IgD-negative memory B cell (primary cell): ENCODE results near the gene C16orf95. TPM values are rescaled to one million over a fixed set of nuclear protein-coding genes. Genes with fewer than 3 reads are reported as not detected.
"Not testable (repeated sequence)": the region's sequence is repeated elsewhere in the genome, so short reads cannot be mapped to it uniquely, and the experiment has no call there.

Experiments used
- H3K27ac Mint-ChIP-seq, 3 donors: one replicate each; pipeline ENCODE4 v1.8.0; 2020 to 2022; ENCODE audit warnings: mild to moderate bottlenecking in 3 of 3, mixed read lengths in 3 of 3, moderate library complexity in 1 of 3
- H3K27me3 Mint-ChIP-seq: one replicate; pipeline ENCODE4 v1.8.0; 2021; ENCODE audit warnings: mixed read lengths
- H3K36me3 Mint-ChIP-seq: one replicate; pipeline ENCODE4 v1.8.0; 2020; ENCODE audit warnings: mild to moderate bottlenecking, mixed read lengths
- H3K4me1 Mint-ChIP-seq, 3 donors: one replicate each; pipeline ENCODE4 v1.8.0; 2020 to 2022; ENCODE audit warnings: mixed read lengths in 3 of 3, mild to moderate bottlenecking in 1 of 3
- H3K4me3 Mint-ChIP-seq, 4 donors: one replicate each; pipeline ENCODE4 v1.8.0; 2020 to 2022; ENCODE audit warnings: mild to moderate bottlenecking in 4 of 4, mixed read lengths in 4 of 4, moderate library complexity in 3 of 4
- H3K9me3 Mint-ChIP-seq, 3 donors: one replicate each; pipeline ENCODE4 v1.8.0; 2020 to 2021; ENCODE audit warnings: mixed read lengths in 3 of 3, mild to moderate bottlenecking in 1 of 3
- polyA plus RNA-seq: library from polyadenylated mRNA; unstranded; fragments of 300-500 nt; fragmentation: Illumina TruSeq; gene quantifications from one replicate; pipeline ENCODE4 v1.2.3, GENCODE V29; 2021

The C16orf95 gene
- polyA plus RNA-seq, 1 donor from 2014 or later, result 1.0 TPM

DNA sequence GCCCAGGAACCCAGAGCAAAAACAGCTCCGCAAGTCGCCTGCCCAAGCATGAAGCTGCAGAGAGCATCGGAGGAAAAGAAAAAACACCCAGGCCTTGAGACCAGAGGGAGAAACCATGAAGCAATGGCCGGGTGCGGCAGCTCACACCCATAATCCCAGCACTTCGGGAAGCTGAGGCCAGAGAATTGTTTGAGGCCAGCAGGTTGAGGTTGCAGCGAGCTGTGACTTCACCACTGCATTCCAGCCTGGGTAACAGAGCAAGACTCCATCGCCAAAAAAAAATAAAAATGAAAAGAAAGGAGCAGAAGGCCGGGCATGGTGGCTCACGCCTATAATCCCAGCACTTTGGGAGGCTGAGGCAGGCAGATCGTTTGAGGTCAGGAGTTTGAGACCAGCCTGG, 40.3 kb downstream of the C16orf95 start:
- peaks cover 3% of the 10 kb centered on the region for H3K36me3 Mint-ChIP-seq
- H3K27ac Mint-ChIP-seq, result no peak overlapping the region
- H3K27me3 Mint-ChIP-seq, result peaks cover 2% of the 10 kb centered on the region
- H3K9me3 Mint-ChIP-seq, result no peaks in the 10 kb centered on the region
- peaks cover 0 to 7% (median 2%) of the 10 kb centered on the region in 3 donors for H3K4me1 Mint-ChIP-seq
- H3K4me3 Mint-ChIP-seq, result no peak overlapping the region

DNA sequence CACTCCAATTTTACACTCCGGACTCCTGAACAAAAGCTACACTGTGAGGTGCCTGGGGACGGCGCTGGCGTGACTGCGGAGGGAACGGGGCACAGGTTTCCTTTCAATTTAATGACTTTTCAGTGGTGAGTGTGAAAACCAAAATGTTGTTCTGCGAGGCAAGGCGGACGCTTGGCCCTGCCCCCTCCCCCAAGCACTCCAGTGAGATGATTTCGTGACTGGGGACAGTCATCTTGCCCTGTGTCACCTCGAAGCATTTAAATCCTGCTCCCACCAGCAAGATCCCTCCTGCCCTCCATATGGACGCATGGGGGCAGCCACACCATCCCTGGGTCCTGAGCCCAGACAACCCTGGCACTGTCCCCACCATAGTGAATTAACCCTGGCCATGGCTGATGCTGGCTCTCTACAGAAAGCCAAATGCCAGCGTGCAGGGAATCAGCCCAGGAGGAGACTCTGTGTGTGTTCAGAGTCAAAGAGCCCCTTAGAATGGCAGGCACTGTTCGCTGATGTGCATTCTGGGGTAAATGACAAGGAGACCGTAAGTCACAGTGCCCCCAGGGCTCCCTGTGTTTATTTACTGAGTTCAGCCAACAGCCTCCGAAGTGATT, 41.0 kb downstream of the C16orf95 start:
- Mint-ChIP-seq H3K9me3 (no peaks in the 10 kb centered on the region), H3K27ac (no peak overlapping the region), H3K27me3 (peaks cover 2% of the 10 kb centered on the region), H3K4me1 (peaks cover 0 to 7% (median 2%) of the 10 kb centered on the region in 3 donors), H3K36me3 (peaks cover 3% of the 10 kb centered on the region), H3K4me3 (no peak overlapping the region)

DNA sequence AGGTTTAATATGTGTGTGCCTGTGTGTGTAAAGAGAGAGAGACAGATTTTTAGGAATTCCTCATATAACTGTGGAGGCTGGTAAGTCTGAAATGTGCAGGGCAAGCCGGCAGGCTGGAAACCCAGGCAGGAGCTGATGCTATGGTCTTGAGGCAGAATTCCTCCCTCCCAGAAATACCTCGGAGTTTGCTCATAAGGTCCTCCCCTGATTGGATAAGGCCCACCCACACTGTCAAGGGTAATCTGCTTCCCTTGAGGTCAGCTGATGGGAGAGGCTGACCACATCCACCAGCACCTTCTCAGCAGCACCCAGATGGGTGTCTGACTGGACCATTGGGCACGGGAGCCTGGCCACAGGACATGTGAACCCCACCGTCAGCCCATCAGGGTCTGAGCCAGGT, 42.4 kb downstream of the C16orf95 start:
- H3K4me3 Mint-ChIP-seq, result no peak overlapping the region
- H3K27me3 Mint-ChIP-seq, result peaks cover 5% of the 10 kb centered on the region
- no peaks in the 10 kb centered on the region for H3K9me3 Mint-ChIP-seq
- peaks cover 2% of the 10 kb centered on the region for H3K36me3 Mint-ChIP-seq
- peaks cover 0 to 7% (median 2%) of the 10 kb centered on the region in 3 donors for H3K4me1 Mint-ChIP-seq
- no peak overlapping the region for H3K27ac Mint-ChIP-seq

DNA sequence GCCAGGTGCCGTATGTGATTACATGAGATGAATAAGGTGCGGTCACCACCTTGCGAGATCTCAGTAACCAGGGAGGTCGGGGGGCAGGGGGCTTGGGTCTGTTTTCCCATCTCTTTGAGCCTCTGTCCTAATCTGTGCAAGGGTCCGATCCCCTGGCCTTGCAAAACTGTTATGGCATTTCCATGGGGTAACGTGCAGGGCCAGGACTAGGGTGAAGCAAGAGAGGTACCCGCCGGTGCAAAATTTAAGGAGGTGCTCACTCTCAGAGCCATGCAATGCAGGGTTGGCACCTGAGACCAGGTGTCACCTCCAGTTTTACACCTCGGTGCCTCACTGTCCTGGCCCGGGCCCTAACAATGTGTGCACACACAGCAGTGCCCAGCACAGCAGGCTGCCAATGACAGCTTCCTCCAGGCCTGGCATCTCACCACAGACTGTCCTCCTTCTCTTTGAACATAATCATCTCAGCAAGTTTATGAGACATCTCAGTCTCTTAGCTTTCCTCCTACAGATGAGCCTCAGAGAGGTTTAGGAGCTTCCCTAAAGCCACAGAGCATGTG, 43.6 kb downstream of the C16orf95 start:
- Mint-ChIP-seq H3K9me3 (peaks cover 3 to 5% (median 3%) of the 10 kb centered on the region in 3 donors), H3K27ac (no peak overlapping the region), H3K27me3 (peaks cover 5% of the 10 kb centered on the region), H3K4me1 (peaks cover 0 to 7% (median 2%) of the 10 kb centered on the region in 3 donors), H3K4me3 (no peak overlapping the region), H3K36me3 (peaks cover 2% of the 10 kb centered on the region)

DNA sequence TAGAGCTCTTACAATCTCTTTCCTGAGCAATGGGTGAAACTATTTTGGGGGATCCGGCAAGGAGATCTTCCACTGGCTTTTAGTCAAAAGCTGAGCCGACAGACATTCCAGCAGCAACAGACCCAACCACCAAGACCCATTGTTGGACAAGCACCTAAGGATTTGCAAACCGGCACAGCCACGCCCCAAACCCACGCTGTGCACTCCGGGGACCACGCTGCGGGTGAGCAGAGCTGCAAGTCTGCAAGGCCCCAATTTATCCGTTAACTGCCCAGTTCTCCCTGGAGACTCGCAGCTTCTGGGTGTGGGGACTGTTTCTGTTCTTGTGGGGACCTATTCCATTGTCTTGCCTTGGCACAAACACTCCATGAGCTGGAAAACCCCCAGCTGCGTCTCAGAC, 45.9 kb downstream of the C16orf95 start:
- Mint-ChIP-seq H3K4me1 (peaks cover 0 to 5% (median 2%) of the 10 kb centered on the region in 3 donors), H3K27ac (no peak overlapping the region), H3K27me3 (peaks cover 6% of the 10 kb centered on the region)

DNA sequence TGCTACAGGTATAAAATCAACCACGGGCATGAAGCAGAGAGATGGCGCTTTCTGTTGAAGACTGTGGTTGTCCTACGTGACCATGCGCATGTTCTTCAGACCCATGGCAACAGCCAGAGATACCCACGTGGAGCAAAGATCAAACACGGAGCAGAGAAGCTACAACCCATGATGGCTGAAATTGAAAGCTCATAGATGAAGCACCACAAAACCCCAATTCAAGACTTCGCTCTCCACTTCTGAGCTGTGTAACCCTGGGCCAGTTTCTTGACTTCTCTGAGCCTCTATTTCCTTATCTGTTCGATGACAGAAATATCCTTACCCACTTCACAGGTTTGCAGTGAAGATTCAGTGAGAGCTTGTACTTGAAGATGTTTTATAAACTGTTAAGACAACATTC, 49.6 kb downstream of the C16orf95 start:
- no peak overlapping the region for H3K27ac Mint-ChIP-seq
- H3K4me1 Mint-ChIP-seq, result peaks cover 0 to 4% (median 0%) of the 10 kb centered on the region in 3 donors
- peaks cover 3 to 5% (median 4%) of the 10 kb centered on the region in 3 donors for H3K9me3 Mint-ChIP-seq
- H3K4me3 Mint-ChIP-seq, result peak overlapping the region in 1 of 4 donors; percentile 68
- H3K36me3 Mint-ChIP-seq, result no peaks in the 10 kb centered on the region
- peaks cover 8% of the 10 kb centered on the region for H3K27me3 Mint-ChIP-seq

More for the DNA sequence above, 45.9 kb downstream of the C16orf95 start:
- Mint-ChIP-seq H3K4me3 (peak overlapping the region in 1 of 4 donors; percentile 1), H3K36me3 (no peaks in the 10 kb centered on the region), H3K9me3 (peaks cover 3 to 5% (median 3%) of the 10 kb centered on the region in 3 donors)

DNA sequence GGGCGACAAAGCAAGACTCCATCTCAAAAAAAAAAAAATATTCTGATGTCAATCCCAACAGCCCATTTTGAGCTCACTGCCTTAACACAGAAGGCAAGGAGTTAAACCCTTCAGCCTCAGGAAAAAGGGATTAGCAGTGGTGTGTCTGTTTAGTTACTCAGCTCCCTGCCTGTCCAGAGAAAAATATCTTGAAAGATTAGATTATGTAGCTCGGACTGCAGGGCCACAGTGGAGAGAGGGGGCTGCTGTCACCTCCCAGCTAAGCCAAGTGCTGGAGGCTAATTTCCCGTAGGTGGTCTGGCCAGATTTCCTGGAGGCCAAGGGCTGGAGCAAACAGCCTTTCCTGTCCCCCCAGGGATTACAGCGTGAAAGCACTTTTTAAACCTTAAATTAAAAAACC, 50.3 kb downstream of the C16orf95 start:
- Mint-ChIP-seq H3K36me3 (no peaks in the 10 kb centered on the region), H3K9me3 (peaks cover 3 to 5% (median 4%) of the 10 kb centered on the region in 3 donors), H3K4me1 (peaks cover 0 to 4% (median 0%) of the 10 kb centered on the region in 3 donors), H3K27me3 (peaks cover 8% of the 10 kb centered on the region), H3K27ac (no peak overlapping the region), H3K4me3 (no peak overlapping the region)

DNA sequence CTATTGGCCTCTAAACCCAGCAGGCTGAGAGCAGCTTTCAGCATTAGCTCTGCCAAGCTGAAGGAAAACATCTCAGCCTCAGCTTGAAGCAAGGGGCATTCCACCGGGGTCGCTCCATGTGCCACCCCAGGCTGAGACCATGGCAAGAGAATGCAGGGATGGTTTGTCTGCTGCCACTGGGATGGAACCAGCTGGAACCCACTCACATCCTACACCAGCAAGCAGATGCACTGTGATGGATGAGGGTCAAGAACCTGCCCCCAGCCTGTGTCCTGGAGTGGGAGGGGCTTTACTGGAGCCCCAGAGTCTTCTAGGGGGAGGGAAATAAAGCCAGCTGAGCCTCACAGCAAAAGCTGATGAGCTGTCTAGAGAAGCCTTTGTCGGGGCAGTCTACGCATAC, 51.9 kb downstream of the C16orf95 start:
- H3K36me3 Mint-ChIP-seq, result no peaks in the 10 kb centered on the region
- H3K27ac Mint-ChIP-seq, result peak overlapping the region in 1 of 3 donors; percentile 40
- no peak overlapping the region for H3K4me3 Mint-ChIP-seq
- peaks cover 8% of the 10 kb centered on the region for H3K27me3 Mint-ChIP-seq
- H3K4me1 Mint-ChIP-seq, result peaks cover 0 to 7% (median 0%) of the 10 kb centered on the region in 3 donors
- peaks cover 3 to 13% (median 4%) of the 10 kb centered on the region in 3 donors for H3K9me3 Mint-ChIP-seq

DNA sequence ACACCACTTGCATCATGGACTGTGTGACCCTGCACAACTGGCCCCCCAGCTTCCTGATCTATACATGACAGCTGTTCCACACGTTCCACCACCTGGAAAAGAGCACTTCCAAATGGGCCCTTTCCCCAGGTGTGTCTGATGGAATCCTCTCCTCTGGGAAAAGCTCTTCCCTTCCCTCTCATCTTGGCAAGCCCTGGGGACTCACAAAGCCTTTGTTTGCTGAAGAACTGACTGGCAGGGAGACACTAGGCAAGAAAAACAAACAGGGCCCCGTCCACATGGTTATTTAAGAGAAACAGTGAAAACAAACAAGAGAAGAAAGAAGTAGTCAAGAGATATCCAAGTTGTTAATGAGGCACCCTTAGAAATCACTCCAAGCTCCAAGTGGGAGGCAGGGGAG, 52.6 kb downstream of the C16orf95 start:
- H3K9me3 Mint-ChIP-seq, result peaks cover 3 to 15% (median 4%) of the 10 kb centered on the region in 3 donors
- H3K36me3 Mint-ChIP-seq, result no peaks in the 10 kb centered on the region
- peaks cover 0 to 7% (median 0%) of the 10 kb centered on the region in 3 donors for H3K4me1 Mint-ChIP-seq
- H3K27ac Mint-ChIP-seq, result peak overlapping the region in 1 of 3 donors; percentile 40
- peaks cover 4% of the 10 kb centered on the region for H3K27me3 Mint-ChIP-seq
- peak overlapping the region in 1 of 4 donors; percentile 30 for H3K4me3 Mint-ChIP-seq

DNA sequence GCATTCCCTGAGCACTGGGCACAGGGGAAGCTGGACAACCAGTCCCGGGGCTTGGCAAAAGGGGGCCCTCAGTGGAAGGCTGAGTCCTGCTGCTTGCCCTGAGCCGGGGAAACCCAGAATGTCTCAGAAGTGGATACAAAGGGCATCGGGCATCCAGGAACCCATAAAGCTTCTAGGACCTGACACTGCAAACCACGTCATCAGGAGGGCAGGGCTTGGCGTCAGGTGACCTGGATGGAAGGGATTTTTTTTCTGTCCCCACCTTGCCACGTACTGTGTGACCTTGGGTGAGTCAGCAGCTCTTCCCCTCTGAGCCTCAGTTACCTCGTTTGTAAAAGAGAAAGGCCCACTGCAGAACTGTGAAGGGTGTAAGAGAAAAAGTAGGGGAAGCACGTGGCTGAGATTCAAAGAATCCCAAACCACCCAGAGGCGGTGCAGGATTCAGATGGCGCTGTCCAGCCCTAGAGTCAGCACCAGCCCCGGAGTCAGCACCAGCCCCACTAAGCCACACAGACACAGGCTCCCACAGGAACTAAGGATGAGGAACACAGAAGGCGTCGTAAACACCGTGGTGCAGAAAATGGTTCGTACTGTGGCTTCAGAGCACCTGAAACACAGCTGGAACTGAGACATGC, 53.7 kb downstream of the C16orf95 start:
- Mint-ChIP-seq H3K4me3 (no peak overlapping the region), H3K27me3 (peaks cover 3% of the 10 kb centered on the region), H3K4me1 (peaks cover 0 to 7% (median 0%) of the 10 kb centered on the region in 3 donors), H3K27ac (peak overlapping the region in 1 of 3 donors; percentile 67), H3K36me3 (no peaks in the 10 kb centered on the region), H3K9me3 (peaks cover 0 to 10% (median 2%) of the 10 kb centered on the region in 3 donors)

DNA sequence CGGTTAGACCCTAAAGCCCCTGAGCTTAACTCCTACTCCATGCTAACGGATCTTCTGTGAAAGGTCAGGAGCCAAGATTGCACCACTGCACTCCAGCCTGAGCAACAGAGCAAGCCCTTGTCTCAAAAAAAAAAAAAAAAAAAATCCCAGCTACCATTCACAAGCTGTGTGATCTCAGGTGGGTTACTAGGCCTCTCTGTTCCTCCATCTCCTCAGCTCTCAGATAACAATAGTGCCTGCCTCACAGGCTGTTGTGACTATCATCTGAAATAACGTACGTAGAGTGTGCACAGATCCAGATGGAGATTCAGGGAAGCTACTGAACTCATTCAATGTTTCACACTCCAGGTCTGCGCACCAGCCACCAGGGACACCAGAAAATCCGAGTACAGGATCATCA, 57.8 kb downstream of the C16orf95 start:
- no peak overlapping the region for H3K27ac Mint-ChIP-seq
- peaks cover 0 to 10% (median 2%) of the 10 kb centered on the region in 3 donors for H3K9me3 Mint-ChIP-seq
- H3K36me3 Mint-ChIP-seq, result no peaks in the 10 kb centered on the region
- H3K27me3 Mint-ChIP-seq, result no peaks in the 10 kb centered on the region
- peaks cover 0 to 6% (median 0%) of the 10 kb centered on the region in 3 donors for H3K4me1 Mint-ChIP-seq
- no peak overlapping the region for H3K4me3 Mint-ChIP-seq

DNA sequence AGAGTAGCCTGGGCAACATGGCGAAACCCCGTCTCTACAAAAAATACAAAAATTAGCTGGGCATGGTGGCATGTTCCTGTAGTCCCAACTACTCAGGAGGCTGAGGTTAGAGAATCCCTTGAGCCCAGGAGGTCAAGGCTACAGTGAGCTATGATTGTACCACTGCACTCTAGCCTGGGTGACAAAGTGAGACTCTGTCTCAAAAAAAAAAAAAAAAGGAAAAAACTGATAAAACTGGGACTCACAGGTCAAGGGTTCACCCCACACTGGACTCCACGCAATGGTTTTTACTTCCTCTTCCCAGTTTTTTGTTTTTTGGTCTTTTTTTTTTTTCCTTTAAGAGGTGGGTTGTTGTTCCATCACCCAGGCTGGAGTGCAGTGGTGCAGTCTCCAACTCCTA, 58.5 kb downstream of the C16orf95 start:
- not testable (repeated sequence) for H3K4me3 Mint-ChIP-seq, H3K27ac Mint-ChIP-seq, H3K27me3 Mint-ChIP-seq, H3K4me1 Mint-ChIP-seq, H3K36me3 Mint-ChIP-seq
- peaks cover 0 to 10% (median under 1%) of the 10 kb centered on the region in 3 donors for H3K9me3 Mint-ChIP-seq

DNA sequence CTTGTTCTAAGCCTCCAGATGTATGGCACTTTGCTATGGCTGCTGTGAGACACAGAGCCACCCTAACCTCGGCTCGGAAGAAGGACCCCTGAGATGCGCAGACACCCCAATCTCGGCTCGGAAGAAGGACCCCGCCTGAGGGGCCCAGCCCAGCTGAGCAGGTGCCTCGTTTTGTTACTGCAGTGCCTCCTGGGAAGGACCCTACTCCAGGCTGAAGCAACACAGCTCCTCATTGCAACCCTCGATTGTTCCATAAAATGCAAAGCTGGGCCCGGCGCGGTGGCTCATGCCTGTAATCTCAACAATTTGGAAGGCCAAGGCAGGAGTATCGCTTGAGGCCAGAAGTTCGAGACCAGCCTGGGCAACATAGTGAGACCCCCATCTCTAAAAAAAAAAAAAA, 61.3 kb downstream of the C16orf95 start:
- H3K27me3 Mint-ChIP-seq, result no peaks in the 10 kb centered on the region
- H3K9me3 Mint-ChIP-seq, result peaks cover 0 to 8% (median 0%) of the 10 kb centered on the region in 3 donors
- H3K4me1 Mint-ChIP-seq, result peaks cover 0 to 3% (median 0%) of the 10 kb centered on the region in 3 donors
- no peaks in the 10 kb centered on the region for H3K36me3 Mint-ChIP-seq
- H3K27ac Mint-ChIP-seq, result no peak overlapping the region
- H3K4me3 Mint-ChIP-seq, result no peak overlapping the region

DNA sequence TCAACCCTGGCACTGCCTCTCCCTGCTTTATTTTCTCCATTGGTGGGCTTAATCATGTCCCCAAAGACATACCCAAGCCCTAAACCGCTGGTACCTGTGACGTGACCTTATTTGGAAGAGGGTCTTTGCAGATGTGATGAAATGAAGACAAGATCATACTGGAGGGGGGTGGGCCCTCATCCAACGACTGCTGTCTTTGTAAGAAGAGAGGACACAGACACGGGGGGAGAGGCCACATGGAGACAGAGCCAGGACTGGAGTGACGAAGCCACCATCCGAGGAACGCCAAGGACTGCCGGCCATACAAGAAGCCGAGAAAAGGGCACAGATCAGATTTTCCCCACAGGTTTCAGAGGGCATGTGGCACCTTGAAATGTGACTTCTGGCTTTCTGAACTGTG, 62.5 kb downstream of the C16orf95 start:
- Mint-ChIP-seq H3K27me3 (no peaks in the 10 kb centered on the region), H3K36me3 (peaks cover 2% of the 10 kb centered on the region), H3K4me3 (no peak overlapping the region), H3K27ac (no peak overlapping the region), H3K4me1 (no peaks in the 10 kb centered on the region), H3K9me3 (no peaks in the 10 kb centered on the region)

DNA sequence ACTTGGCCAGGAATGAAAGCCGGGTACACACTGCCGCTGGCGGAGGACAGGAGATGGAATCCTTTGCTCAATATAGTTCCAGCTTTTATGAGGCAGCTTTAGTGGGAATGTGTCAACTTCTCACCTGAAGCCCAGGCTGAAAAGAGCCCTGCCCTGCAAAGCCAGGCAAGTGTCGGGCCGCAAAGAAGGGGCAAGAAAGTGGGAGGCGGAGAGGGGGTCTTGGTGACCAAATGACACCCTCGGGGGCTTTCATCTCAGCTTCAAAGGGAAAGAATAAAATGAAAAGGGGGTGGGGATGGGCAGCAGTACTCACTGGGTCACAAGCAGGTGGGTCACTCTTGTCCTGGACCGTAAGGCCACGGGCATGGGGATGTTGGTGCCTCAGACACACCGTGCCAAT, 62.9 kb downstream of the C16orf95 start:
- H3K9me3 Mint-ChIP-seq, result no peaks in the 10 kb centered on the region
- H3K4me3 Mint-ChIP-seq, result no peak overlapping the region
- H3K27me3 Mint-ChIP-seq, result no peaks in the 10 kb centered on the region
- peaks cover 2% of the 10 kb centered on the region for H3K36me3 Mint-ChIP-seq
- no peak overlapping the region for H3K27ac Mint-ChIP-seq
- H3K4me1 Mint-ChIP-seq, result no peaks in the 10 kb centered on the region
